GM18507 (cell line): ENCODE measurements around the gene CASP1.
"Not testable (repeated sequence)": the region's sequence is repeated elsewhere in the genome, so short reads cannot be mapped to it uniquely, and the experiment has no call there.

ENCODE experiments used
- DNase-seq: peaks from one replicate; pipeline ENCODE4 v3.0.0; 2011; ENCODE audit warnings: low read depth; ENCODE audit not compliant: insufficient read length; ENCODE audit errors: extremely low spot score
- FAIRE-seq: peaks from 2 replicates; lab custom pipeline; 2011; peaks lifted over from hg19 to GRCh38; lab: Jason Lieb, UNC

CASP1 gene

GRCh38 chr11:105049481-105049880 is 14.5 kb upstream of the CASP1 start:
- FAIRE-seq (no peak), DNase-seq (no peak)

GRCh38 chr11:105046898-105047579 is 12.1 kb upstream of the CASP1 start:
- DNase-seq = no peak
- no peak for FAIRE-seq

GRCh38 chr11:105045676-105046296 is 10.8 kb upstream of the CASP1 start:
- FAIRE-seq (no peak), DNase-seq (no peak)

DNA sequence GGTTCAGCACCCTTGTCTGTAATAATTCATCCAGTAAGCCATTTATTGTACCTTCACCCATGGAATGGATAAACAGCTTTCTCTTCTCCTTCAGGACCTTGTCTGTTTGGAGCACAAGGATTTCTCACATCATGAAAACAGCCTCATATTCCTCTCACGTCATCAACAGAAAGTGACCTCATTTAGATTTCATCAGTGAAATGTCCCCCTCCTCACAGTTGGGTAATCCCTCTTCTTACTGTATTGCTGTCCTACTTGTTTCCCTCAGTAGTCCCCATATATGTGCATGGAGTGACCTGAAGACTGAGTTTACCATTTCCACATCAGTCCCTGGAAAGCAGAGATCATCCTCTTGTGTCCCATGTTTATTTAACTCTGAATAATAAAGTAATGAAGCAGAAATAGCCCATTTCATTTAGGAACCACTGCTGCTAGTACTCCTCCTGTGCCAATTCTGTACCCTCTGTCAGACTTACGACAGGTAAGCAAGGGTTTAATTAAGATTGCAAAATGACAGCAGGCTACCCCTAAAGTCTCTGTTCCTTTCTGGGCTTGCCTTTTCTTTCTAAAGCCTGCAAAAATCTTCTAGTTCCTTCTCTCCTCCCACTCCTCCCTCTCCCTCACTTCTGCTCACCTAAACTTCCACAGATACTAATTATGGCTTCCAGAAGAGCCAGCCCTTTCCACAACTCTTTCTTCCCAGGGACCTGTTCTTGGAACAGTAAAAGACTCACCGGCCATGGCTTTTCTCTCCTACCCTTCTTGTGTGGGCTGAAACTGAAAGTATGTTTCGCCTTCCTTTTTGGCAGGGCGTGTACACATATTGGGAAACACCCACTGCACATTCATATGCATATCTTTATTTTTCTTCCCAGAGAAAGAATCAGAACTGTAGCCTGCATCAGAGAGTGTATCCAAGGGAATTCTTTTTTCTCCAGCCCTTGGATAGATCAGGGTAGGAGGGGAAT is 9.9 kb upstream of the CASP1 start, which contains the start of gene CARD16:
Gene CARD16 (minus strand): TSS at position 779 of the 968 bp plus-strand sequence. CDS start 38 bp downstream, at position 741.
- FAIRE-seq = peak; percentile 93
- DNase-seq = not testable (repeated sequence)

GRCh38 chr11:105042178-105042577 is 7.2 kb upstream of the CASP1 start:
- FAIRE-seq (no peak), DNase-seq (no peak)

DNA sequence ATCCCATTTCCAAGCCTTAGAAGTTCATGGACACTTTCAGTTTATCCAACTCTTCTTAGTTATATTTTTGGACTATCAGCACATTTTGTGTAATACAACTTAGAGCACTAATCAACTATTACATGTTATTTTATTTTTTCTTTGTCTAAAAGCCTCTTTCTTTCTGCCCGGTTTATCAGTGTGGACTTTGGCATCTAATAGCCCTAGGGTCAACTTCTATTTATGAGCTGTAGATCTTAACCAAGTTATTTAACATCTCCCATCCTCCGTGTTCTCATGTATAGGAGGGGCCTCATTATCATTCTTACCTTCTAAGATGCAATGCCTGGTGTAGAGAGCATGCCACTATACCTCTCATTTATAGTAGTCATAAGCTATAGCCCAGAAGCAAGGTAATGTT is 5.8 kb upstream of the CASP1 start:
- FAIRE-seq = no peak
- no peak for DNase-seq

DNA sequence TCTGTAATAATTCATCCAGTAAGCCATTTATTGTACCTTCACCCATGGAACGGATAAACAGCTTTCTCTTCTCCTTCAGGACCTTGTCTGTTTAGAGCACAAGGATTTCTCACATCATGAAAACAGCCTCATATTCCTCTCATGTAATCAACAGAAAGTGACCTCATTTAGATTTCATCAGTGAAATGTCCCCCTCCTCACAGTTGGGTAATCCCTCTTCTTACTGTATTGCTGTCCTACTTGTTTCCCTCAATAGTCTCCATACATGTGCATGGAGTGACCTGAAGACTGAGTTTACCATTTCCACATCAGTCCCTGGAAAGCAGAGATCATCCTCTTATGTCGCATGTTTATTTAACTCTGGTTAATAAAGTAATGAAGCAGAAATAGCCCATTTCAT is 556 bp downstream of the CASP1 start:
- FAIRE-seq, DNase-seq: not testable (repeated sequence)

- no peak for FAIRE-seq
- DNase-seq = no peak
Measured at GRCh38 chr11:105033781-105034180, 1.2 kb downstream of the CASP1 start.

DNA sequence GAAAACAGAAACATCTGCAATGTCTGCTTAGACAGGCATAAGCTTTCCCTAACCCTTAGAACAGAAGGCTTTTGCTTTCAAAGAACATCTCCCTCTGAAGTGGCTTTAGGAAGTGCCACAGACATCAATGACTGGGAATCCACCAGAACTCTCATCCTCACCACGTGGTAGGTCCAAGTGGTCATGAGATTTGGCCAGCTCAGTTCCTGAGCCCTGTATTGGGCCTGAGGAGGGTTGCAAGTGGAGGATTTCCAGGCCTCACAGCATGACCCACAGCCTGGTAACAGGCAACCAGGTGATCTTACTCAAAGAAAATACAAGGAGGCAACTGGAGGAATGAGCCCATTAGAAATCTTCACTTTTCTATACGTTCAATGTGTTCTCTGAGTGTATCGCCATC is 1.6 kb downstream of the CASP1 start:
- FAIRE-seq (no peak), DNase-seq (no peak)

DNA sequence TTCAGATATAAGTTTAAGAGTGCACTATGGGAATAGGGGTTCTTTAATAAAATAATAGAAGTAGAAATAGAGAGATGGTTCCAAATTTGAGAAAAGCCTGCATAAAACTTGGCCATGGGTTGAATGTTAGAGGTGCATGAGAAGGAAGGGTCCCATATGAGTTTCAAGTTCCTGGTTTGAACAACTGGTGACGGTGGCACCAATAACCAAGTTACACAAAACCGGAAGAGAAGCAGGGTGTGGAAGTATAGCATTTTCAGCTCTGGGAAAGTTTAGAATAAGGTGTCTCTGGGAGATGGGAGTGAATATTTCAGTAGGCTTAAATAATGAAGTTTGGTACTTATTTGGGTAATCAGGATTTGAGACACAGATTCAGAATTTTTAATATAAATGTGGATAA is 2.4 kb downstream of the CASP1 start:
- no peak for DNase-seq
- FAIRE-seq = peak; percentile 44

DNA sequence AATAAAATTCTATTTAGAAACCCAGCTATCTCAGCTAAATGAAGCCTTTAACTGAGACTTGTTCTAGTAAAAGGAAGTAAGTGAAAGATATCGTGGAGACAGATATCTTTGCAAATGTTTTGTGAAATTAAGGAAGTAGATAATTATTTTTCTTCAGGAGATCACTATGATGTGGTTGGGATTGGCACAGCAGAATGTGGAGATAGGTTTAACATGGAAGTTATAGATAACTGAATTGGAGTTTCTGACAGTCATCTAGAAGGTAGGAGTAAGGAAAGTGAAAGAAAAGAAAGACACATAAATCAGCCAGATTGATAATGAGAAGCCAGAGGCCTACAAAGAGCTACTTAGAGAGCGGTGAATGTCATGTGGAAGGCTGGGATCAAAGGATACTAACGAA is 7.3 kb downstream of the CASP1 start:
- FAIRE-seq (no peak), DNase-seq (no peak)

GRCh38 chr11:105024394-105024793 is 10.6 kb downstream of the CASP1 start:
- DNase-seq = no peak
- FAIRE-seq = no peak

DNA sequence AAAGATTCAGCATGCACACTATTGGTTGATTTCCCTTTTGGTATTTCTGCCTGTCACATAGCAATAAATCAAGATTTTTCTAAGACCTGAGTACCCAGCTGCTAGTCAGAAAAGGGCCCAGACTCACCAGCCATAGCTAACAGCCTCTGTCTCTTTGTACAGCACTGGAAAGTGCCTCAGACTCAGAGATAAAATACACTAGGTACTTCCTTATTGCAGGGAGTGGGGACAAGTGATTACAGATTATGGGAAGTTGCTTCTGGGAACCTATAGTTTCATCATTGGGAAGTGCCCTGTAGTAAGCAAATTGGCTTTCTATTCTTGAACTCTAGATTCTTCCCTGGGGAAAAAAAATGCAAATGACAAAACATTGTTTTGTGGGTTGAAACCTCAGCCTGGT is 11.9 kb downstream of the CASP1 start, which contains the start of gene CASP5:
Gene CASP5 (minus strand): TSS at position 166 of the 400 bp plus-strand sequence. CDS start 32 bp downstream, at position 134.
- no peak for DNase-seq

DNA sequence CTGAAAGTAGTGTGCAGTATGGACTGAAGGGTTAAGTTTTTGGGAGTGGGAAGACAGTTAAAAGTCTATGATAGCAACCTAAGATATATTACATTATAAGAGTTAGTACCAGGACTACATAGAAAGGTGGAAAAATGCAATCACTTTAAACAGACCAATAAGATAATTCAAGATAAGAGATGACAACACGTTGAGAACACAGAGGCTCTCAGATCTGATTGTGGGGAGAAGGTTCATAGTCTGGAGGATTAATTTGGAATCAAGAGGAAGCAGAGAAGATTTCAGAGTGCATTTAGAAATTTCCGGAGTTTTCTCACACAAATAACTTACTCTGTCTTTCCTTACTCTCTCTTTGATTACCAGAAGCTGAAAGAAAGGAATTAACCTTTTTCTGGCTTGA is 12.4 kb downstream of the CASP1 start:
- no peak for FAIRE-seq
- no peak for DNase-seq

More for the DNA sequence above, 11.9 kb downstream of the CASP1 start, which contains the start of gene CASP5:
- FAIRE-seq = no peak

DNA sequence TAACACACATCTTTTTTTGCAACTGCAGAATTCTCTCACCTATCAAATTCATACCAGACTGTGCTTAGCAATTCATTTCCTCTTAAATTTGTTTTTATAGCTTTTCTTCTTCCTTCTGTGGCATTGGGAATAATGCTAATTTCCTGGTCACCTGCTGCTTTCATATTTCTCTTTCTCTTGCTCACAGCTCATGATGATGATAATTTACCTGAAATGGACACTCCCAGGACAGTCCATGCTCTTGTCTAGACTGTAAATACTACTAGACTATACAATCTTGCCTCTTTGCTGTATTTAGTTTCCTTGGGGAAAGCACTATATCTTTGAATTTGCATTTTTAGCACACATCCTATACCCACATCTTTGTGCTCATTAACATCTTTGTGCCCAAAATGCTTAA is 27.5 kb downstream of the CASP1 start:
- no peak for DNase-seq
- FAIRE-seq = no peak

GRCh38 chr11:105005451-105005845 is 29.5 kb downstream of the CASP1 start:
- no peak for DNase-seq
- FAIRE-seq = no peak

DNA sequence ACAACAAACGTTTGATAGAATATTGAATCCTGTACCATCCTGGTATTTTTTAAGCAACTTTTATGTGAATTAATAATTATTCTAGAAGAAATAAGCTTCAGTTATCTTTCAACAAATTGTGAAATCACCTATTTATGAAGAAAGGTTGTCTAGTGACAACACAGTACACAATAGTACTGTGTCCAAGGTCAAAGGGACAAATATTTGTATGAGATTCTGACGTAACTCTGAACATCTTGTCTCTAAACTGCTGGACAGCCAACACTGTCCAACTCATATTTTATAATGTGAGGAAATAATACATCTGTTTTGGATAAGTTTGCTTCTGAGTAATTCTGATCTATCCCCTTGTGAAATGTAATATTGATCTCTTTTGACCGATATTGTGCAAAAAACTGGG is 30.9 kb downstream of the CASP1 start:
- FAIRE-seq = no peak
- DNase-seq = no peak

DNA sequence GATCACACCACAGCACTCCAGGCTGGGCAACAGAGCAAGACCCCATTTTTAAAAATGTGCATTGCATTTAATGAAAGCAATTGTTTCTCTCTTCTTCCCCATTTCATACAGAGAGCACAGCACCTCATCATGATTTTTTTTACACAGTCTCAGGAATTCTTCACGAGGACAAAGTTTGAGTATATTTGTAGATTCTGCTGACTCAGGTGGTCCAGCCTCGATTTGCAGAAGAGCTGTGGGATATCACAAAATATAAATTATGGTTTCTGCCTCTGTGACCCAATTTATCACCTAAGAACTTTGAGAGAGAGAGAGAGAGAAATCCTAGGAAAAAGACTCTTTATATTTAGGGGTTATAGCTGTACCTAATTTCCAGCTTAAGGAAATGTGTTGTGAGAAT is 31.8 kb downstream of the CASP1 start:
- no peak for FAIRE-seq

DNA sequence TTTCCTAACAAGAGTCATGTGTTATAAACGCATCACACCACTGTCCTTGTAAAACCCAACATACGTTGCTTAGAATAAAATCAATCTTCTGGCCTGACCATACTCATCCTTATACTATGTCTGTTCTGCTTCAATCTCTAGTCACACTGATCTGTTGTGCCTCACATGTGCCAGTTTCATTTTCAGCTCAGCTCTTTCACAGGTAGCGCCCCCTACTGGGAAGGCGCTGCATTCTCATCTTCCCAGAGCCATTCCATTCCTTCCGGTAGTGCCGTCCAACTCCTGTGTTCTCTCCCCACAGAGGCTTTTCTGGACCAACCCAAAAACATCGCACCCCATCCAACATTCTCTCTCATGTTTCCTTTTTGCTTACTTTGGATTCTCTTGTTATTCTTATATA is 34.1 kb downstream of the CASP1 start:
- DNase-seq = no peak
- FAIRE-seq = peak; percentile 70

More for the DNA sequence above, 31.8 kb downstream of the CASP1 start:
- DNase-seq = no peak

DNA sequence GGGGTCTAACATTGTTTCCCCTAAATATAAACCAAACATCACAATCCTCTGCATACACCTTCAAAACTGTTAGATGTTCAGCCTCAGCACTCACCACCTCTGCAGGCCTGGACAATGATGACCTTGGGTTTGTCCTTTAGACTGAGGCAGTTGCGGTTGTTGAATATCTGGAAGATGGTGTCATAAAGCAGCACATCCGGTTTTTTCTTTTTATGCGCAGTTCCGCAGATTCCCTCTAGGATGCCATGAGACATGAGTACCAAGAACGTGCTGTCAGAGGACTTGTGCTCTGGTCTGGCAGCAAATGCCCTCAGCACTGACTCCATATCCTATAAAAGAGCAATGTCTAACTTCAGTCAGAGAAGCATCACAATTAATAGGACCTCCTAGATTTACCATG is 34.8 kb downstream of the CASP1 start:
- no peak for FAIRE-seq
- DNase-seq = no peak
